ENCODE results near the gene PPP1R2B. TPM values are rescaled to one million over a fixed set of nuclear protein-coding genes. Genes with fewer than 3 reads are reported as not detected.
"Not testable (repeated sequence)": the region's sequence is repeated elsewhere in the genome, so short reads cannot be mapped to it uniquely, and the experiment has no call there.

PPP1R2B gene
- total RNA-seq, 1 donor from 2014 or later, result not detected

DNA sequence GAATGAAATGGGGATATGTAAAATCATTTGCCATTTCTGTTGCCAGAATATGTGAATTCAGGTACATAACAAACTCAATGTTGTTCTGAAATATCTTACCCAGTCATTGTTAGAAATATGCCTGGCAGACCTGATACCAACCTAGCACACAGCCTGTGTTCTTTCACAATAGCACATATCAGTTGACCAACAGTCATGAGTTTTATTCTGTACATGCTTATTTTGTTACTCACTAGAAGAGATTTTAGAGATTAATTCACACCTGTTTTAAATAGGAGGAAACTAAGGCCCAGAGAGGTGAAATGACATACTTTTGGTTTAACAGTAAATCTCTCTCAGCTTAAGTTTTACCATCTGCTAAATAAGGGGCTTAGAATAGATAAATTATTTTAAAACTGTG, 8.4 kb upstream of the PPP1R2B start:
- ATAC-seq (no peak), DNase-seq (no peak)
- no peaks in the 10 kb centered on the region for H3K9me3 ChIP-seq
- H3K4me1 ChIP-seq, result no peaks in the 10 kb centered on the region
- TF ChIP-seq, protein P1, sequence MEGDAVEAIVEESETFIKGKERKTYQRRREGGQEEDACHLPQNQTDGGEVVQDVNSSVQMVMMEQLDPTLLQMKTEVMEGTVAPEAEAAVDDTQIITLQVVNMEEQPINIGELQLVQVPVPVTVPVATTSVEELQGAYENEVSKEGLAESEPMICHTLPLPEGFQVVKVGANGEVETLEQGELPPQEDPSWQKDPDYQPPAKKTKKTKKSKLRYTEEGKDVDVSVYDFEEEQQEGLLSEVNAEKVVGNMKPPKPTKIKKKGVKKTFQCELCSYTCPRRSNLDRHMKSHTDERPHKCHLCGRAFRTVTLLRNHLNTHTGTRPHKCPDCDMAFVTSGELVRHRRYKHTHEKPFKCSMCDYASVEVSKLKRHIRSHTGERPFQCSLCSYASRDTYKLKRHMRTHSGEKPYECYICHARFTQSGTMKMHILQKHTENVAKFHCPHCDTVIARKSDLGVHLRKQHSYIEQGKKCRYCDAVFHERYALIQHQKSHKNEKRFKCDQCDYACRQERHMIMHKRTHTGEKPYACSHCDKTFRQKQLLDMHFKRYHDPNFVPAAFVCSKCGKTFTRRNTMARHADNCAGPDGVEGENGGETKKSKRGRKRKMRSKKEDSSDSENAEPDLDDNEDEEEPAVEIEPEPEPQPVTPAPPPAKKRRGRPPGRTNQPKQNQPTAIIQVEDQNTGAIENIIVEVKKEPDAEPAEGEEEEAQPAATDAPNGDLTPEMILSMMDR (IDR thresholded peaks at IDR 0.05), result no peak
- H3K36me3 ChIP-seq, result no peaks in the 10 kb centered on the region
- H3K4me3 ChIP-seq, result no peak overlapping the region
- H3K27ac ChIP-seq, result no peak overlapping the region
- H3K27me3 ChIP-seq (ENCODE audit: low read depth), result no peaks in the 10 kb centered on the region
- intact Hi-C loops (cut with DNase I), result no loop called here

DNA sequence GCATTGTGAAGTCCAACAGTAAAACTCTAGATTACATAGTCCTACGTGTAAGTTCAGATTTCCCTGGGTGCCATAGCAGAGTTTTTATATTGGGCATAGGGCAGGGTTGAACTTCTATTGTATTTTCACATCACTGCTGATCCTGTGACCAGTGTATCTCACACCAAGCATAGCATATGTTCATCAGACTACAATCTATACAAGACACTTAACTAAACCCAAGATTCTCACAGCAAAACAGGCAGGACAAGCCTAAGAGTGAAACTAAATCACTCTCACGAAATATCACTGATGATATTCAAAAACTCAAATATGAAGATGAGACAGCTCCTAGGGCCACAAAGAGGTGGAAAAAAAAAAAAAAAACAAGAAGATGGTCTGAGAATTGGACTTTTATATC, 3.2 kb upstream of the PPP1R2B start:
- H3K4me1 ChIP-seq, result no peaks in the 10 kb centered on the region
- ATAC-seq, result no peak
- H3K9me3 ChIP-seq, result peaks cover 7% of the 10 kb centered on the region
- DNase-seq, result no peak
- no peaks in the 10 kb centered on the region for H3K36me3 ChIP-seq
- intact Hi-C loops (cut with DNase I), result no loop called here
- TF ChIP-seq, protein P1 (IDR thresholded peaks at IDR 0.05), result no peak
- no peaks in the 10 kb centered on the region for H3K27me3 ChIP-seq (ENCODE audit: low read depth)
- H3K27ac ChIP-seq, result no peak overlapping the region
- no peak overlapping the region for H3K4me3 ChIP-seq

DNA sequence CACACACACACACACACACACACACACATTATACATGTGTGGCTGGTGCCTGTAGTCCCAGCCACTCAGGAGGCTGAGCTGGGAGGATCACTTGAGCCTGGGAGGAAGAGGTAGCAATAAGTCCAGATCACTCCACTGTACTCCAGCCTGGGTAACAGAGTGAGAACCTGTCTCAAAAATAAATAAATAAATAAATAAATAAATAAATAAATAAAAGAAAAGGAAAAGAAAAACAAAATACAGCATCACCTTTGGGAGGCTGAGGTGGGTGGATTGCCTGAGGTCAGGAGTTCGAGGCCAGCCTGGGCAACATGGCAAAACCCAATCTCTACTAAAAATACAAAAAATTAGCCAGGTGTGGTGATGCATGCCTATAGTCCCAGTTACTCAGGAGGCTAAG, 1.6 kb upstream of the PPP1R2B start:
- H3K27ac ChIP-seq; H3K27me3 ChIP-seq (ENCODE audit: low read depth); DNase-seq; H3K9me3 ChIP-seq; H3K36me3 ChIP-seq; H3K4me3 ChIP-seq; intact Hi-C loops (cut with DNase I); ATAC-seq; H3K4me1 ChIP-seq: not testable (repeated sequence)

DNA sequence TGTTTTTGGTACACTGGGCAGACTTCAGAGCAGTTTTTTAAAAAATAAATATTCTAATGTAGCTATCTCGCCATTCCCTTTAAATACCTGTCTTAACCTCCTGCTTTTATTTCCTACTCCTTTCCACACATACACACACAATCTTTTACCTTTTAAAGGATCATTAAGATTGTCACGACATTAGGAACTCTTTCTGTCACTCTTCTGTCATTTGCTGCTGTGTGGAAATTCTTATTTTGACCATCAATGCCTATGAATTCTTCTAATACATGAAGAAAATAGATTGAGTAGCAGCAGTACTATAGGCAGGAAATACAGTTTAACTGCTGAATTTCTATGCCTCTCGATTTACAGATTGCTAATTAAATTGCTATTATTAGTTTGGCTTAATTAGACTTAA, 1.8 kb downstream of the PPP1R2B start:
- no peaks in the 10 kb centered on the region for H3K36me3 ChIP-seq
- H3K4me3 ChIP-seq, result no peak overlapping the region
- no peak for ATAC-seq
- no peak for DNase-seq
- TF ChIP-seq, protein P1 (IDR thresholded peaks at IDR 0.05), result no peak
- H3K4me1 ChIP-seq, result no peaks in the 10 kb centered on the region
- H3K27me3 ChIP-seq (ENCODE audit: low read depth), result no peaks in the 10 kb centered on the region
- intact Hi-C loops (cut with DNase I), result no loop called here
- no peak overlapping the region for H3K27ac ChIP-seq
- peaks cover 16% of the 10 kb centered on the region for H3K9me3 ChIP-seq

DNA sequence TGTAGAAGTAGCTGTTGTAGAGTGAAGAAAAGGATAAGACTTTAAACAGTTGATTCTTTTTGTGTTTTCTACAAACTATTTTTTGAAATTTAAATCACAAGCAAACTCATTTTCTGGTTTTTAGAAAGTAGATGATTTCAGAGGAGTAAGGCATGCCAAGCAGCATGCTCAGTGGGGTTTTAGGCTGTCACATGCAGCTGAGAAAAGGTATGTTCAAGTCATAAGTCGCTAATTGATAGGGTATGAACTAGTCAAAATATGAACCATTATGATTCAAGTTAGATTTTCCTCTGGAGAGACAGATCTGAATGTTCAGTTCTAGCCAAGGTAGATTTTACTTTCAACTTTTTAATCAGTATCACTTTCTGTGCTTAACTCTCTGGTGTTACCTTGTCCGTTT, 3.0 kb downstream of the PPP1R2B start:
- ATAC-seq; H3K27ac ChIP-seq; H3K4me3 ChIP-seq; H3K27me3 ChIP-seq (ENCODE audit: low read depth); H3K36me3 ChIP-seq; intact Hi-C loops (cut with DNase I); DNase-seq; H3K4me1 ChIP-seq: not testable (repeated sequence)
- H3K9me3 ChIP-seq, result peaks cover 16% of the 10 kb centered on the region

DNA sequence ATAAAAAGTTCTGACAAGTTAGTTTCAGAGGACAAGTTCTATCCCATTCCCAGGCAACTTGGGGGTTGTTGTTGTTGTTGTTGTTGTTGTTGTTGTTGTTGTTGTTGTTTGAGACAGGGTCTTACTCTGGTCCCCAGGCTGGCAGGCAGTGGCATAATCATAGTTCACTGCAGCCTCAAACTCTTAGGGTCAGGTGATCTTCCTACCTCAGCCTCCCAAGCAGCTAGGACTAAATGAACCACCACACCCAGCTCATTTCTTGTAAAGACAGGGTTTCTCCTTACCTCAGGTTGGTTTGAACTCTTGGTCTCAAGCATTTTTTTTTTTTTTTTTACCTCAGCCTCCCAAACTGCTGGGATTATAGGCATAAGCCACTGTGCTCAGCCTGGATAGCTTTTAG, 15.3 kb downstream of the PPP1R2B start:
- DNase-seq (no peak), ATAC-seq (no peak)
- no peaks in the 10 kb centered on the region for H3K9me3 ChIP-seq
- H3K27ac ChIP-seq, result no peak overlapping the region
- no peak overlapping the region for H3K4me3 ChIP-seq
- TF ChIP-seq, protein P1 (IDR thresholded peaks at IDR 0.05), result no peak
- intact Hi-C loops (cut with DNase I), result no loop called here
- no peaks in the 10 kb centered on the region for H3K27me3 ChIP-seq (ENCODE audit: low read depth)
- no peaks in the 10 kb centered on the region for H3K4me1 ChIP-seq
- no peaks in the 10 kb centered on the region for H3K36me3 ChIP-seq

DNA sequence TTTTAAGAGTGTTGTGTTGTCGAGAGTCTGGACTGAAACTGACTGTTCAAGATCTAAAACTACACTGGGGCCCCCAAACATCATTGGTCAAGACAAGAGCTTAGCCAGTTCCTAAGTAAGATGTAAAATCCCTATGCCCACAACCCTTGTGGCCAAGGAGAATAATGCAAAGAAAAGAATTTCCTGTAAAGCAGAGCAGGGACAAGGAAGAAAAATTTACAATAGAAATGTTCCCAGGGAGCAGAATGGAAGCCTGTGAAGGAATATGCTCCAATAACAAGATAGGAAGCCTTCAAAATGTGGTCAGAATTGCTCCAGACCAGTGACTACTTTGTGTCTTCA, 20.4 kb downstream of the PPP1R2B start:
- ATAC-seq (no peak), DNase-seq (no peak)
- no peak overlapping the region for H3K27ac ChIP-seq
- H3K4me1 ChIP-seq, result no peaks in the 10 kb centered on the region
- no peak overlapping the region for H3K4me3 ChIP-seq
- H3K27me3 ChIP-seq (ENCODE audit: low read depth), result no peaks in the 10 kb centered on the region
- intact Hi-C loops (cut with DNase I), result no loop called here
- no peaks in the 10 kb centered on the region for H3K9me3 ChIP-seq
- TF ChIP-seq, protein P1 (IDR thresholded peaks at IDR 0.05), result no peak
- no peaks in the 10 kb centered on the region for H3K36me3 ChIP-seq
